Epithelial cell of proximal tubule (primary cell): Measurements from ENCODE around the gene LITAFD. TPM values are rescaled to one million over a fixed set of nuclear protein-coding genes. Genes with fewer than 3 reads are reported as not detected.
A peak's percentile ranks its signal among the peaks of the same experiment; 100 is the strongest.

Experiments
- DNase-seq: peaks from one replicate; pipeline ENCODE4 v3.0.0-alpha.2; 2011; ENCODE audit warnings: low read depth
- H3K4me3 ChIP-seq: 2 replicates; pipeline ENCODE4 v1.5.1; 2011; ENCODE audit warnings: low read depth, mild to moderate bottlenecking, low read length
- CTCF ChIP-seq: conservative IDR thresholded peaks from 2 replicates; pipeline ENCODE4 v1.5.1; 2012; ENCODE audit warnings: low read depth, mild to moderate bottlenecking, low read length
- total RNA-seq: library from RNA; depleted of rRNA; stranded (reverse); fragments of >200 nt; gene quantifications from 2 replicates; pipeline ENCODE4 v1.2.3, GENCODE V29; 2015

The LITAFD gene
- total RNA-seq, 1 donor from 2014 or later = not detected

GRCh38 chr16:8877894-8878522 is 4.1 kb upstream of the LITAFD start:
- no peak overlapping the region for H3K4me3 ChIP-seq
- DNase-seq = no peak
- TF ChIP-seq CTCF = no peak

GRCh38 chr16:8878523-8878911 is 3.6 kb upstream of the LITAFD start:
- H3K4me3 ChIP-seq = no peak overlapping the region
- no peak for TF ChIP-seq CTCF

GRCh38 chr16:8880839-8881510 is 1.2 kb upstream of the LITAFD start:
- no peak for TF ChIP-seq CTCF
- H3K4me3 ChIP-seq = no peak overlapping the region
- no peak for DNase-seq

More at GRCh38 chr16:8878523-8878911, 3.6 kb upstream of the LITAFD start:
- peak; percentile 64 for DNase-seq

- no peak for TF ChIP-seq CTCF
- H3K4me3 ChIP-seq = no peak overlapping the region
Measured at GRCh38 chr16:8882725-8883377, 700 bp downstream of the LITAFD start.

GRCh38 chr16:8885674-8886592 is 3.8 kb downstream of the LITAFD start:
- peak; percentile 26 for TF ChIP-seq CTCF
- H3K4me3 ChIP-seq = peak overlapping the region; percentile 16
- DNase-seq = no peak

More at GRCh38 chr16:8882725-8883377, 700 bp downstream of the LITAFD start:
- no peak for DNase-seq

- TF ChIP-seq CTCF = no peak
- no peak overlapping the region for H3K4me3 ChIP-seq
- DNase-seq = no peak
Measured at GRCh38 chr16:8886593-8887430, 4.7 kb downstream of the LITAFD start.
